Vagina (tissue), 2 donors: ENCODE data around the gene PPP4C. TPM values are rescaled to one million over a fixed set of nuclear protein-coding genes. Genes with fewer than 3 reads are reported as not detected.
"Not testable (repeated sequence)": the region's sequence is repeated elsewhere in the genome, so short reads cannot be mapped to it uniquely, and the experiment has no call there.

Experiments
- DNase-seq, 2 donors: peaks; one replicate each; pipeline ENCODE4 v3.0.0-alpha.2; 2017; ENCODE audit errors: extremely low spot score in 2 of 2
- H3K27ac ChIP-seq: fragments of 200-600 bp; sonication (generic); one replicate; pipeline ENCODE4 v1.5.1; 2019
- H3K27me3 ChIP-seq: fragments of 200-600 bp; sonication (generic); one replicate; pipeline ENCODE4 v1.5.1; 2019
- H3K36me3 ChIP-seq, 2 donors: fragments of 200-600 bp; sonication (generic); one replicate each; pipeline ENCODE4 v1.5.1; 2017 to 2019
- H3K4me1 ChIP-seq: fragments of 200-600 bp; sonication (generic); one replicate; pipeline ENCODE4 v1.5.1; 2019
- H3K4me3 ChIP-seq, 2 donors: fragments of 200-600 bp; sonication (generic); 1 replicate in 1 of 2; 2 replicates in 1 of 2; pipeline ENCODE4 v1.5.1; 2016 to 2019
- H3K9me3 ChIP-seq: fragments of 200-600 bp; sonication (generic); one replicate; pipeline ENCODE4 v1.5.1; 2019
- POLR2A ChIP-seq, 2 donors: fragments of 450-650 bp; IDR thresholded peaks; one replicate each; pipeline ENCODE4 v1.6.1; 2017; ENCODE audit warnings: antibody characterized with exemption in 2 of 2, mild to moderate bottlenecking in 2 of 2, moderate library complexity in 2 of 2
- POLR2AphosphoS5 ChIP-seq, 2 donors: sonication (generic); formaldehyde crosslinking; IDR thresholded peaks; one replicate each; pipeline ENCODE4 v1.9.0; 2017; ENCODE audit warnings: antibody characterized with exemption in 2 of 2, mild to moderate bottlenecking in 2 of 2, low read depth in 1 of 2; ENCODE audit not compliant: insufficient read depth in 1 of 2
- intact Hi-C: fragments of 100-400 bp; cut with DNase I; formaldehyde crosslinking; loops from one replicate; pipeline ENCODE4 v1.15.1; 2023
- total RNA-seq: library from RNA; depleted of rRNA; stranded (reverse); fragments of >200 nt; gene quantifications from one replicate; pipeline ENCODE4 v1.2.3, GENCODE V29; 2016
- TF ChIP-seq, protein P1 (sequence below), 3 experiments: fragments of 450-650 bp in 2 of 3; fragments of 200-600 bp in 1 of 3; sonication (generic) in 1 of 3; IDR thresholded peaks; one replicate each; pipeline ENCODE4 v1.5.1; 2017 to 2019; ENCODE audit warnings: antibody characterized with exemption in 3 of 3, mild to moderate bottlenecking in 2 of 3, moderate library complexity in 2 of 3

PPP4C gene
- total RNA-seq, 1 donor from 2014 or later: 60.4 TPM

DNA sequence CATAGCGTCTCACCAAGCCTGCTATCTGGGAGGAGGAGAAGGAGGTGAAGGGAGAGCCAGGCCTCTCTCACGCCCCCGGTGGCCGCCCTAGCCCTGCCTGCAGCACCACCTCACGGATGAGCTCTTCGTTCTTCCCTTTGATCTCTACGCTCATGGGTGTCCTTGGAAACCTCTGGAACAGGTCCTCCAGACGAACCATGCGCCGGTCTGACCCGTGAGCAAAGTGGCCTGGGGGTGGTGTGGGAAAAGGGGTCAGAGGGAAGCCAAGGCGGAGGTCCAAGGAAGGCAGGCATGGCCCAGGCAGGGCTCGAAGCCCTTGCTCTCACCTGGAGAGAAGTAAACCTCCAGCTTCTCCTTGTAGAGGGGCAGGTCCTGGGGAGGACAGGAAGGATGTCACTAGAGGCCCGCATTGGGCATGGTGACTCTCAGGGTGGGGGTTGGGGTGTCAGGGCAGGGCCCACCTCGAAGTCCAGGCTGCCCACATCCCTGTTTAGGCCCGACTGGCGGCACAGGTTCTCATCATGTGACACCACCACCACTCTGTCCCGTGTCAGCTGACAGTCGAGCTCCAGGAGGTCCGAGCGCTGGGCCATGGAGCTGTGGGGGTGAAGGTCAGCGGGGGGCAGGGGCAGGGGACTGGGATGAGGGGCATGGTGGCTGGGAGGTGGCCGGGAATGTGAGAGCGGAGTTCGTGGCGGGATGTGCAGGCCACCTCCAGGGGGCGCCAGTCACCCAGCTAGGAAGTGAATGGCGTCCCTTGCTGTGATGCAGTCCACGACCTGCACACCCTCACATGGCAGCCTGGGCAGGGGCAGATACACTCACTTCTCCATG is 36.6 kb downstream of the PPP4C start:
- Histone ChIP-seq H3K27me3 (no peaks in the 10 kb centered on the region), H3K27ac (no peak overlapping the region), H3K9me3 (no peaks in the 10 kb centered on the region), H3K36me3 (peaks cover 0 to 69% of the 10 kb centered on the region in 2 donors), H3K4me1 (peaks cover 18% of the 10 kb centered on the region), H3K4me3 (no peak overlapping the region)
- DNase-seq: no peak
- intact Hi-C loops: no loop called here
- TF ChIP-seq, protein P1, sequence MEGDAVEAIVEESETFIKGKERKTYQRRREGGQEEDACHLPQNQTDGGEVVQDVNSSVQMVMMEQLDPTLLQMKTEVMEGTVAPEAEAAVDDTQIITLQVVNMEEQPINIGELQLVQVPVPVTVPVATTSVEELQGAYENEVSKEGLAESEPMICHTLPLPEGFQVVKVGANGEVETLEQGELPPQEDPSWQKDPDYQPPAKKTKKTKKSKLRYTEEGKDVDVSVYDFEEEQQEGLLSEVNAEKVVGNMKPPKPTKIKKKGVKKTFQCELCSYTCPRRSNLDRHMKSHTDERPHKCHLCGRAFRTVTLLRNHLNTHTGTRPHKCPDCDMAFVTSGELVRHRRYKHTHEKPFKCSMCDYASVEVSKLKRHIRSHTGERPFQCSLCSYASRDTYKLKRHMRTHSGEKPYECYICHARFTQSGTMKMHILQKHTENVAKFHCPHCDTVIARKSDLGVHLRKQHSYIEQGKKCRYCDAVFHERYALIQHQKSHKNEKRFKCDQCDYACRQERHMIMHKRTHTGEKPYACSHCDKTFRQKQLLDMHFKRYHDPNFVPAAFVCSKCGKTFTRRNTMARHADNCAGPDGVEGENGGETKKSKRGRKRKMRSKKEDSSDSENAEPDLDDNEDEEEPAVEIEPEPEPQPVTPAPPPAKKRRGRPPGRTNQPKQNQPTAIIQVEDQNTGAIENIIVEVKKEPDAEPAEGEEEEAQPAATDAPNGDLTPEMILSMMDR (IDR thresholded peaks at IDR 0.05): peak in 2 of 3 experiments; percentile 50 to 64
- TF ChIP-seq POLR2A (IDR thresholded peaks at IDR 0.05): no peak
- TF ChIP-seq POLR2AphosphoS5 (IDR thresholded peaks at IDR 0.05; ENCODE audit: insufficient read depth in 1 of 2, low read depth in 1 of 2): no peak

DNA sequence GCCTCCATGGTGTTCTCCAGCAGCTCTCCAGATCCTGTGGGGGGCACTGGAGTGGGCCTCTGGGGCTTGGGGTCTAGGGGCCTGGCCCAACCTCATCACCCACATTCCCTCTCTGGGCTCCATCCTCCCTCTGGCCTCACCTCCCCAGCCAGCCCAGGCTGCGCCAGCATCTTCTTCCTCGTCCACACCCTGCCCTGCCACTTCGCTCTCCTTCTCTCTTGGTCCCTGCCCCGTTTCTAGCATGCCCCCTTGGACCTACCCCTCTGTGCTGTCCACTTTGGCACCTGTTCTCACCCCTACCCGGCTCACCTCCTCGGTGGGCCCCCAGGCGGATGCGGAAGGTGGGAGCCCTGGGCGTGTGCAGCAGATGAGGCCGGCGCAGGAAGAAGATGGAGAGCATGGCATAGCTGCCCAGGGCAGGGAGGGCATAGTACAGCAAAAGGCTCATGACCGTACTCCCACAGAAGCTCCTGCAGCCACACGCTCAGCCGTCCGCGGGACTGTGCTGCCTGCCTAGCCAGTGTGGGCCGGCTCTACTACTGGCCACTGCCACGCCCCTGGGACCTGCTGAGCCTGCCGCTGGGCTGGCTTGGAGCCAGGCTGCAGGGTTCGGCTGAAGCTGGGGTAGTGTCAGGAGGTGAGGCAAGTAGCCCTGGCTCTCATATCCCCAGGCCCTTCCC is 37.4 kb downstream of the PPP4C start, which contains the start of gene GDPD3:
Gene GDPD3 (minus strand): TSS at position 507 of the 680 bp plus-strand sequence. CDS start 59 bp downstream, at position 448.
- DNase-seq: no peak
- no peaks in the 10 kb centered on the region for H3K27me3 ChIP-seq
- peaks cover 18% of the 10 kb centered on the region for H3K4me1 ChIP-seq
- TF ChIP-seq POLR2AphosphoS5 (IDR thresholded peaks at IDR 0.05; ENCODE audit: insufficient read depth in 1 of 2, low read depth in 1 of 2): peak in 1 of 2 donors; percentile 15
- TF ChIP-seq, protein P1 (IDR thresholded peaks at IDR 0.05): no peak
- H3K4me3 ChIP-seq: no peak within 1 kb of the TSS
- H3K36me3 ChIP-seq: peaks cover 0 to 70% of the 10 kb centered on the region in 2 donors
- intact Hi-C loops: no loop called here
- no peak within 1 kb of the TSS for H3K27ac ChIP-seq
- no peaks in the 10 kb centered on the region for H3K9me3 ChIP-seq

DNA sequence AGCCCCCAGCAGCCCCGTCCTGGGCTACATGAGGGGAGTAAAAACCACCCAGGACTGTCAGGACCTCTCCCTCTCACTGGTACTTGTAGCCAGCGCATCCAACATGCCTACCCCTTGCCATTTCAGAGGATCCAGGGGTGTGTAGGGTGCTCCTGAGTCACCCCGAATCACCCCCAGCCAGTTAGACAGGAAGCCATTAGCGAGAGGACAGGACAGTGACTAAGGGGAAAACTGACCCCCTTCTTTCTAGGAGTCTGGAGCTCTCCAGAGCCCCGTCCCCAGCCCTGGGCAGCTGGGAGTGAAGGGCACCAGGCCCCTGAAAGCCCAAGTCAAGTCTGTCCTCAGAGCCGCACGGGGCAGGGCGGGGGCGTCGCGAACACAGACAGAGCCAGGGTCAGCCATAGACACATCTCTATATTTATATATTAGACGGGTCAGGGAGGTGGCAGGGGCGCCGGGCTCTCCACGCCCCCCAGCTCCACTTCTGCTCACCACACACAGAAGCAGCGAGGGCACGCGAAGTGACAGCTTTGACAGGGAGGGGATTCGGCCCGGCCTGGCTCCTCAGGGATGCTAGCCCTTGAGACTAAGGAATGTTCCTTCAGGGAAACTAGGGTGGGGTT is 38.0 kb downstream of the PPP4C start:
- Histone ChIP-seq H3K27ac (no peak overlapping the region), H3K9me3 (no peaks in the 10 kb centered on the region), H3K4me1 (peaks cover 18% of the 10 kb centered on the region), H3K4me3 (no peak overlapping the region), H3K27me3 (no peaks in the 10 kb centered on the region), H3K36me3 (peaks cover 0 to 70% of the 10 kb centered on the region in 2 donors)
- intact Hi-C loops: no loop called here
- no peak for TF ChIP-seq POLR2A (IDR thresholded peaks at IDR 0.05)
- TF ChIP-seq, protein P1 (IDR thresholded peaks at IDR 0.05): no peak
- TF ChIP-seq POLR2AphosphoS5 (IDR thresholded peaks at IDR 0.05; ENCODE audit: insufficient read depth in 1 of 2, low read depth in 1 of 2): no peak
- DNase-seq: no peak

DNA sequence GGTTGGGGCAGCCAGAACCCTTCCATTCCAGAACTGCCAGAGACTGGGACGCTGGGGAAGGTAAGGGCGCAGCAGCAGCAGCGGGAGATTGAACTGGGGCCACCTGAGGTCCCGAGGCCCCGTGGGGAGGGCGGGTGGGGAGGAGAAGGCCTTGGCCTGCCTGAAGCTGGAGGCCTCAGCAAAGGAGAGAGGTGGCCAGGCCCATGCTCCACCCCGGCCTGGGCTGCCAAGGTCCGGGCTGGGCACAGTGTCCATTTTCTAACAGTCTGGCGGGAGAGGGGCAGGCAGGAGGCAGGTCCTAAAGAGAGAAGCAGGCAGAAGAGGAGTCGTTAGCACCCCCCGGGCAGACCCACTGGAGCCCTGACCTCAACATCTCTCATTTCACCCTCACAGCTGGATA is 38.6 kb downstream of the PPP4C start:
- H3K36me3 ChIP-seq: peaks cover 0 to 71% of the 10 kb centered on the region in 2 donors
- no peak for TF ChIP-seq POLR2AphosphoS5 (IDR thresholded peaks at IDR 0.05; ENCODE audit: insufficient read depth in 1 of 2, low read depth in 1 of 2)
- no peak for TF ChIP-seq POLR2A (IDR thresholded peaks at IDR 0.05)
- TF ChIP-seq, protein P1 (IDR thresholded peaks at IDR 0.05): no peak
- peaks cover 18% of the 10 kb centered on the region for H3K4me1 ChIP-seq

DNA sequence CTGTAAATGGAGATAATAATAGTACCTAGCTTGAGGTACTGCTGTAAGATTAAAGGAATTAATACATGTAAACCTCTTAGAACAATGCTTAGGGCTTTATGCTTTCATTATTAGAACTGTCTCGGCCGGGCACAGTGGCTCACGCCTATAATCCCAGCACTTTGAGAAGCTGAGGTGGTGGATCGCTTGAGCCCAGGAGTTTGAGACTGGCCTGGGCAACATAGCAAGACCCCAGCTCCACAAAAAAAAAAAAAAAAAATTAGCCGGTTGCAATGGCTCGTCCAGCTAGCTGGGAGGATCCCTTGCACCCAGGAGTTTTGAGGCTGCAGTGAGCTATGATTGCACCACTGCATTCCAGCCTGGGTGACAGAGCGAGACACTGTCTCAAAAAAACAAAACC is 39.0 kb downstream of the PPP4C start:
- H3K4me1 ChIP-seq: peaks cover 18% of the 10 kb centered on the region
- H3K27ac ChIP-seq, intact Hi-C loops: not testable (repeated sequence)

More for the DNA sequence above, 38.6 kb downstream of the PPP4C start:
- no peaks in the 10 kb centered on the region for H3K9me3 ChIP-seq
- intact Hi-C loops: no loop called here
- H3K27me3 ChIP-seq: no peaks in the 10 kb centered on the region
- no peak overlapping the region for H3K27ac ChIP-seq
- DNase-seq: no peak
- H3K4me3 ChIP-seq: no peak overlapping the region

More for the DNA sequence above, 39.0 kb downstream of the PPP4C start:
- H3K27me3 ChIP-seq, H3K9me3 ChIP-seq, H3K4me3 ChIP-seq, DNase-seq: not testable (repeated sequence)
- peaks cover 0 to 71% of the 10 kb centered on the region in 2 donors for H3K36me3 ChIP-seq
